IMR-90 (cell line): Measurements from ENCODE around the gene VMAC. TPM values are rescaled to one million over a fixed set of nuclear protein-coding genes. Genes with fewer than 3 reads are reported as not detected.

ENCODE experiments used
- ATAC-seq: fragments of 200-7000 bp; cut with Tn5 transposase; 2 replicates; pipeline ENCODE4 v1.9.1; 2020; ENCODE audit warnings: low read depth, mild to moderate bottlenecking, moderate library complexity
- BruUV-seq: library from RNA; stranded (reverse); fragments of 400-500 nt; replicated peaks from 2 replicates; lab custom pipeline; 2021; lab: Mats Ljungman, UMichigan
- CTCF ChIA-PET: fragments of 300-600 bp; formaldehyde crosslinking; extraction: SDS; loops from one replicate; lab custom pipeline; 2021; ENCODE audit warnings: antibody characterized with exemption; lab: Yijun Ruan, JAX
- POLR2A ChIA-PET: fragments of 300-600 bp; sonication (Branson Sonifier 250); formaldehyde crosslinking; loops from one replicate; lab custom pipeline; 2022; ENCODE audit warnings: antibody characterized with exemption; ENCODE audit not compliant: unreplicated experiment; lab: Charles Lee
- DNase-seq: peaks from one replicate; pipeline ENCODE4 v3.0.0; 2013
- H2AFZ ChIP-seq: replicated peaks from 2 replicates; pipeline ENCODE3; 2013; ENCODE audit warnings: low read length, mild to moderate bottlenecking; ENCODE audit not compliant: poor library complexity
- H2AK5ac ChIP-seq: 2 replicates; pipeline ENCODE4 v1.6.1; 2013; ENCODE audit warnings: low read depth, low read length, inconsistent platforms
- H2AK9ac ChIP-seq: replicated peaks from 2 replicates; pipeline ENCODE3; 2013; ENCODE audit warnings: mild to moderate bottlenecking, low read depth, low read length, moderate library complexity; ENCODE audit not compliant: poor library complexity
- H2BK120ac ChIP-seq: 2 replicates; pipeline ENCODE4 v1.6.1; 2013; ENCODE audit warnings: low read depth, low read length, inconsistent platforms
- H2BK15ac ChIP-seq: 3 replicates; pipeline ENCODE4 v1.6.1; 2013; ENCODE audit warnings: low read depth, low read length, inconsistent platforms
- H2BK20ac ChIP-seq: 2 replicates; pipeline ENCODE4 v1.6.1; 2013; ENCODE audit warnings: low read depth, mild to moderate bottlenecking, inconsistent platforms, low read length, moderate library complexity
- H2BK5ac ChIP-seq: 2 replicates; pipeline ENCODE4 v1.6.1; 2013; ENCODE audit warnings: mild to moderate bottlenecking, low read depth, low read length, inconsistent platforms; ENCODE audit not compliant: poor library complexity, severe bottlenecking
- H3K14ac ChIP-seq: replicated peaks from 2 replicates; pipeline ENCODE4 v1.6.1; 2013; ENCODE audit warnings: low read depth, low read length, inconsistent platforms
- H3K18ac ChIP-seq: 2 replicates; pipeline ENCODE4 v1.6.1; 2013; ENCODE audit warnings: low read depth, low read length, control low read depth
- H3K23ac ChIP-seq: 2 replicates; pipeline ENCODE4 v1.6.1; 2013; ENCODE audit warnings: low read depth, low read length, inconsistent platforms
- H3K27ac ChIP-seq: 2 replicates; pipeline ENCODE4 v1.5.1; 2013; ENCODE audit warnings: mild to moderate bottlenecking, control low read depth, low read length; ENCODE audit not compliant: insufficient read depth
- H3K27me3 ChIP-seq: 2 replicates; pipeline ENCODE4 v1.6.1; 2013; ENCODE audit warnings: low read length; ENCODE audit not compliant: control insufficient read depth, insufficient read depth
- H3K36me3 ChIP-seq: 2 replicates; pipeline ENCODE4 v1.6.1; 2013; ENCODE audit warnings: low read length, mixed read lengths; ENCODE audit not compliant: control insufficient read depth, insufficient read depth
- H3K4ac ChIP-seq: 2 replicates; pipeline ENCODE4 v1.6.1; 2013; ENCODE audit warnings: low read depth, low read length, inconsistent platforms
- H3K4me1 ChIP-seq: 2 replicates; pipeline ENCODE4 v1.6.1; 2013; ENCODE audit warnings: low read length, mixed read lengths; ENCODE audit not compliant: control insufficient read depth, insufficient read depth
- H3K4me2 ChIP-seq: 2 replicates; pipeline ENCODE4 v1.6.1; 2013; ENCODE audit warnings: low read depth, mild to moderate bottlenecking, control low read depth, low read length, moderate library complexity
- H3K4me3 ChIP-seq: 2 replicates; pipeline ENCODE4 v1.5.1; 2013; ENCODE audit warnings: low read depth, mild to moderate bottlenecking, control low read depth, low read length, moderate library complexity; ENCODE audit not compliant: insufficient read depth
- H3K56ac ChIP-seq: 2 replicates; pipeline ENCODE4 v1.6.1; 2013; ENCODE audit warnings: low read length, inconsistent platforms; ENCODE audit not compliant: insufficient read depth; ENCODE audit errors: extremely low read depth
- H3K79me1 ChIP-seq, 2 experiments: 2 replicates each; pipeline ENCODE4 v1.6.1; 2013; ENCODE audit warnings: low read length in 2 of 2, inconsistent platforms in 1 of 2, low read depth in 1 of 2
- H3K9ac ChIP-seq: 2 replicates; pipeline ENCODE4 v1.6.1; 2013; ENCODE audit warnings: low read depth, low read length, control low read depth
- H3K9me1 ChIP-seq: 2 replicates; pipeline ENCODE4 v1.6.1; 2013; ENCODE audit warnings: low read length, inconsistent platforms; ENCODE audit not compliant: insufficient read depth
- H3K9me3 ChIP-seq: 2 replicates; pipeline ENCODE4 v1.6.1; 2013; ENCODE audit warnings: low read length; ENCODE audit not compliant: control insufficient read depth, insufficient read depth
- H4K20me1 ChIP-seq: 2 replicates; pipeline ENCODE4 v1.6.1; 2013; ENCODE audit warnings: low read length, inconsistent platforms; ENCODE audit not compliant: insufficient read depth
- H4K5ac ChIP-seq: 2 replicates; pipeline ENCODE4 v1.6.1; 2013; ENCODE audit warnings: mild to moderate bottlenecking, low read depth, low read length, control low read depth
- H4K8ac ChIP-seq, 2 experiments: 2 replicates each; pipeline ENCODE4 v1.6.1; 2013; ENCODE audit warnings: low read depth in 2 of 2, low read length in 2 of 2, control low read depth in 1 of 2, inconsistent platforms in 1 of 2
- H4K91ac ChIP-seq: 2 replicates; pipeline ENCODE4 v1.6.1; 2013; ENCODE audit warnings: low read depth, low read length, inconsistent platforms; ENCODE audit not compliant: insufficient read depth
- CEBPB ChIP-seq: IDR thresholded peaks from 2 replicates; pipeline ENCODE4 v1.6.1; 2012; ENCODE audit warnings: low read depth, low read length, improper control_type of control experiment
- CTCF ChIP-seq: conservative IDR thresholded peaks from 2 replicates; pipeline ENCODE4 v1.5.1; 2012; ENCODE audit warnings: mild to moderate bottlenecking, low read depth, low read length, improper control_type of control experiment
- ELK1 ChIP-seq: fragments of 150-350 bp; IDR thresholded peaks from 2 replicates; pipeline ENCODE4 v1.6.1; 2016; ENCODE audit warnings: low read depth, mild to moderate bottlenecking, low read length, moderate library complexity, borderline replicate concordance
- FOS ChIP-seq: fragments of 150-350 bp; IDR thresholded peaks from 2 replicates; pipeline ENCODE4 v1.6.1; 2016; ENCODE audit warnings: low read depth, low read length
- MAFK ChIP-seq: IDR thresholded peaks from 2 replicates; pipeline ENCODE4 v1.6.1; 2012; ENCODE audit warnings: low read depth, low read length, improper control_type of control experiment
- NFE2L2 ChIP-seq: fragments of 150-350 bp; IDR thresholded peaks from 2 replicates; pipeline ENCODE4 v1.6.1; 2016; ENCODE audit warnings: low read depth, mild to moderate bottlenecking, low read length
- POLR2A ChIP-seq: IDR thresholded peaks from 2 replicates; pipeline ENCODE4 v1.6.1; 2012; ENCODE audit warnings: mild to moderate bottlenecking, low read depth, low read length
- RAD21 ChIP-seq: IDR thresholded peaks from 2 replicates; pipeline ENCODE4 v1.6.1; 2012; ENCODE audit warnings: low read length, improper control_type of control experiment
- RCOR1 ChIP-seq: IDR thresholded peaks from 2 replicates; pipeline ENCODE4 v1.6.1; 2012; ENCODE audit warnings: mild to moderate bottlenecking, low read length, improper control_type of control experiment; ENCODE audit not compliant: insufficient replicate concordance
- USF2 ChIP-seq: fragments of 150-350 bp; IDR thresholded peaks from 2 replicates; pipeline ENCODE4 v1.6.1; 2017; ENCODE audit warnings: mild to moderate bottlenecking, antibody characterized with exemption, low read length, low read depth
- WGBS, 2 experiments: methylation state at CpG; one replicate each; pipeline versions ENCODE4 v1.1.5 to v1.1.7; 2013; ENCODE audit warnings: missing lambda C conversion rate in 2 of 2; ENCODE audit not compliant: insufficient read length in 1 of 2; ENCODE audit errors: extremely low coverage in 2 of 2; 5-methylcytosine and 5-hydroxymethylcytosine counted together
- dilution Hi-C: fragments of 300-500 bp; cut with HindIII; formaldehyde crosslinking; loops from one replicate; pipeline ENCODE4 v1.14.3; 2018; ENCODE audit warnings: low sequenced_read_pairs; ENCODE audit not compliant: unreplicated experiment
- in situ Hi-C: fragments of 300-500 bp; cut with MboI; formaldehyde crosslinking; loops from 3 replicates; pipeline ENCODE4 v1.14.3; 2019; ENCODE audit warnings: low sequenced_read_pairs, inconsistent platforms, mixed read lengths
- intact Hi-C: fragments of 100-400 bp; cut with micrococcal nuclease; formaldehyde crosslinking; loops from 2 replicates; pipeline ENCODE4 v1.10.0; 2022
- polyA plus RNA-seq, 3 experiments: library from polyadenylated mRNA; depleted of rRNA; stranded (reverse); fragments of >200 nt; gene quantifications; 2 replicates each; pipeline ENCODE4 v1.2.3, GENCODE V29; 2012; ENCODE audit warnings: low replicate concordance in 1 of 3
- total RNA-seq: library from RNA; depleted of rRNA; stranded (reverse); fragments of >200 nt; gene quantifications from 2 replicates; pipeline ENCODE4 v1.2.3, GENCODE V29; 2012

The VMAC gene
- total and polyA plus RNA-seq, 2 of the 4 experiments (the other 2 are of a cell fraction): 1.4 to 3.1 TPM

GRCh38 chr19:5949792-5950305 lies 45.2 kb downstream of the VMAC start:
- ATAC-seq (no peak), DNase-seq (no peak)
- CTCF ChIA-PET: no interaction called here

More at GRCh38 chr19:5949792-5950305, 45.2 kb downstream of the VMAC start:
- TF ChIP-seq RCOR1: no peak
- no peak for TF ChIP-seq USF2
- TF ChIP-seq RAD21: no peak
- TF ChIP-seq CTCF: no peak
- no peak for TF ChIP-seq POLR2A
- TF ChIP-seq ELK1: no peak
- no peak for TF ChIP-seq NFE2L2
- no peak for TF ChIP-seq MAFK
- no peak for TF ChIP-seq CEBPB
- TF ChIP-seq FOS: no peak
- Histone ChIP-seq H3K56ac (no peak overlapping the region), H2AK5ac (no peak overlapping the region; the same call in 1 of the 2 replicates), H3K79me1 (peaks cover 55 to 98% of the 10 kb centered on the region in 2 experiments), H3K23ac (no peak overlapping the region), H4K20me1 (peaks cover 65% of the 10 kb centered on the region), H3K18ac (no peak overlapping the region), H3K14ac (no peak overlapping the region), H4K91ac (no peak overlapping the region), H3K9ac (no peak overlapping the region), H2BK120ac (no peak overlapping the region), H3K27ac (no peak overlapping the region), H4K5ac (no peak overlapping the region), H3K27me3 (no peaks in the 10 kb centered on the region), H2AK9ac (no peak overlapping the region), H4K8ac (no peak overlapping the region), H3K9me3 (no peaks in the 10 kb centered on the region), H3K4me3 (no peak overlapping the region), H2BK20ac (no peak overlapping the region), H3K4me1 (peaks cover 52% of the 10 kb centered on the region), H3K4me2 (no peak overlapping the region), H2BK5ac (no peak overlapping the region), H3K36me3 (peaks cover 22% of the 10 kb centered on the region), H2AFZ (no peak overlapping the region), H3K9me1 (peaks cover 45% of the 10 kb centered on the region), H3K4ac (no peak overlapping the region), H2BK15ac (no peak overlapping the region)
- dilution Hi-C loops: no loop called here
- POLR2A ChIA-PET: no interaction called here
- WGBS, 2 experiments: 94% methylated on average over 11 of the region's 13 CpGs; no CpG with 5 or more reads in 1 of the 2 experiments
- in situ Hi-C loops: no loop called here
- intact Hi-C loops: no loop called here
- BruUV-seq: no TSS peak
